CD14-positive monocyte (primary cell): ENCODE measurements around the gene ZSCAN16. TPM values are rescaled to one million over a fixed set of nuclear protein-coding genes. Genes with fewer than 3 reads are reported as not detected.

Experiments
- DNase-seq, 3 donors: peaks; one replicate each; pipeline ENCODE4 v3.0.0-alpha.2; 2011 to 2022
- H2AFZ ChIP-seq: 2 replicates; pipeline ENCODE4 v1.6.0; 2012; ENCODE audit warnings: mild to moderate bottlenecking, low read depth, low read length, inconsistent platforms; ENCODE audit not compliant: insufficient read depth, poor library complexity, severe bottlenecking
- H3K27ac ChIP-seq, 2 donors: 1 replicate in 1 of 2; 2 replicates in 1 of 2; pipeline ENCODE4 v1.5.1; 2012 to 2013; ENCODE audit warnings: low read length in 2 of 2, control low read depth in 1 of 2, inconsistent platforms in 1 of 2, low read depth in 1 of 2, mild to moderate bottlenecking in 1 of 2
- H3K27me3 ChIP-seq, 2 donors: one replicate each; pipeline versions ENCODE4 v1.6.0 to v1.6.1; 2011 to 2013; ENCODE audit warnings: low read length in 2 of 2; ENCODE audit not compliant: control insufficient read depth in 2 of 2, insufficient read depth in 2 of 2
- H3K36me3 ChIP-seq, 2 donors: replicated peaks in 1 of 2; 1 replicate in 1 of 2; 2 replicates in 1 of 2; pipeline versions ENCODE4 v1.5.1 to v1.6.1; 2012 to 2013; ENCODE audit warnings: low read length in 2 of 2, control low read depth in 1 of 2, inconsistent platforms in 1 of 2, mild to moderate bottlenecking in 1 of 2; ENCODE audit not compliant: insufficient read depth in 2 of 2, control insufficient read depth in 1 of 2
- H3K4me1 ChIP-seq, 2 donors: 1 replicate in 1 of 2; 2 replicates in 1 of 2; pipeline versions ENCODE4 v1.5.1 to v1.6.1; 2012 to 2013; ENCODE audit warnings: low read length in 2 of 2, control low read depth in 1 of 2, inconsistent platforms in 1 of 2, mild to moderate bottlenecking in 1 of 2, moderate library complexity in 1 of 2; ENCODE audit not compliant: insufficient read depth in 2 of 2, control insufficient read depth in 1 of 2
- H3K4me2 ChIP-seq: replicated peaks from 2 replicates; pipeline ENCODE3; 2012; ENCODE audit warnings: low read length, moderate library complexity, mild to moderate bottlenecking; ENCODE audit not compliant: poor library complexity, severe bottlenecking; ENCODE audit errors: extremely low read depth
- H3K4me3 ChIP-seq, 3 experiments: fragments of 200-600 bp in 1 of 3; sonication (generic) in 1 of 3; replicated peaks in 1 of 3; 1 replicate in 2 of 3; 2 replicates in 1 of 3; pipeline ENCODE4 v1.5.1; 2011 to 2013; ENCODE audit warnings: low read length in 3 of 3, mild to moderate bottlenecking in 3 of 3, control low read depth in 2 of 3, low read depth in 2 of 3, inconsistent platforms in 1 of 3, moderate library complexity in 1 of 3
- H3K79me2 ChIP-seq: 2 replicates; pipeline ENCODE4 v1.6.0; 2012; ENCODE audit warnings: mild to moderate bottlenecking, control low read depth, inconsistent platforms, low read length, moderate library complexity; ENCODE audit not compliant: insufficient read depth
- H3K9ac ChIP-seq: 2 replicates; pipeline ENCODE4 v1.6.0; 2017; ENCODE audit warnings: low read length, mild to moderate bottlenecking; ENCODE audit not compliant: insufficient read depth, poor library complexity, severe bottlenecking
- H3K9me3 ChIP-seq, 2 donors: replicated peaks in 1 of 2; 1 replicate in 1 of 2; 2 replicates in 1 of 2; pipeline versions ENCODE4 v1.5.1 to v1.6.1; 2012 to 2013; ENCODE audit warnings: low read length in 2 of 2, control low read depth in 1 of 2; ENCODE audit not compliant: control insufficient read depth in 1 of 2, insufficient read depth in 1 of 2
- H4K20me1 ChIP-seq: 2 replicates; pipeline ENCODE4 v1.6.0; 2012; ENCODE audit warnings: mild to moderate bottlenecking, low read length, control low read depth, moderate library complexity; ENCODE audit not compliant: insufficient read depth
- H3K27ac Mint-ChIP-seq, 7 donors: one replicate each; pipeline ENCODE4 v1.8.0; 2020; ENCODE audit warnings: mild to moderate bottlenecking in 7 of 7, mixed read lengths in 7 of 7, moderate library complexity in 6 of 7, inconsistent platforms in 2 of 7
- H3K27me3 Mint-ChIP-seq, 3 donors: one replicate each; pipeline ENCODE4 v1.8.0; 2021 to 2022; ENCODE audit warnings: low read depth in 3 of 3, mild to moderate bottlenecking in 3 of 3, mixed read lengths in 3 of 3, moderate library complexity in 3 of 3, inconsistent platforms in 1 of 3
- H3K36me3 Mint-ChIP-seq, 2 donors: one replicate each; pipeline ENCODE4 v1.8.0; 2020; ENCODE audit warnings: mixed read lengths in 2 of 2, inconsistent platforms in 1 of 2, mild to moderate bottlenecking in 1 of 2
- H3K4me1 Mint-ChIP-seq: one replicate; pipeline ENCODE4 v1.8.0; 2020; ENCODE audit warnings: mild to moderate bottlenecking, mixed read lengths
- H3K4me3 Mint-ChIP-seq, 2 donors: one replicate each; pipeline ENCODE4 v1.8.0; 2020; ENCODE audit warnings: mild to moderate bottlenecking in 2 of 2, mixed read lengths in 2 of 2, moderate library complexity in 1 of 2
- H3K9me3 Mint-ChIP-seq, 7 donors: one replicate each; pipeline ENCODE4 v1.8.0; 2020 to 2022; ENCODE audit warnings: mixed read lengths in 7 of 7, mild to moderate bottlenecking in 6 of 7, moderate library complexity in 6 of 7, inconsistent platforms in 2 of 7
- CTCF ChIP-seq: fragments of 200-600 bp; IDR thresholded peaks from one replicate; pipeline ENCODE4 v1.8.0; 2022; ENCODE audit warnings: antibody characterized with exemption, mild to moderate bottlenecking
- WGBS: methylation state at CpG from one replicate; pipeline ENCODE4 v1.1.5; 2013; ENCODE audit warnings: missing lambda C conversion rate; ENCODE audit not compliant: insufficient coverage; 5-methylcytosine and 5-hydroxymethylcytosine counted together
- intact Hi-C, 2 donors: fragments of 100-400 bp; cut with micrococcal nuclease; formaldehyde crosslinking; loops; one replicate each; pipeline versions ENCODE4 v1.15.0 to v1.15.1; 2023
- polyA plus RNA-seq, 3 donors: library from polyadenylated mRNA; depleted of rRNA in 1 of 3; unstranded in 2 of 3; stranded (reverse) in 1 of 3; fragments of 300-500 nt in 2 of 3; fragments of >200 nt in 1 of 3; fragmentation: Illumina TruSeq in 2 of 3; gene quantifications; 1 replicate in 2 of 3; 2 replicates in 1 of 3; pipeline ENCODE4 v1.2.3, GENCODE V29; 2012 to 2021

ZSCAN16 gene
- polyA plus RNA-seq, 3 donors, result 3.5 to 5.9 (median 4.0) TPM

GRCh38 chr6:28107506-28107905 is 16.9 kb upstream of the ZSCAN16 start:
- Histone ChIP-seq H3K4me2 (no peak overlapping the region), H3K9ac (no peak overlapping the region), H2AFZ (no peak overlapping the region), H3K36me3 (no peaks in the 10 kb centered on the region), H3K27me3 (peaks cover 3 to 4% of the 10 kb centered on the region in 2 donors), H4K20me1 (no peaks in the 10 kb centered on the region), H3K4me1 (peaks cover 5 to 7% of the 10 kb centered on the region in 2 donors), H3K27ac (no peak overlapping the region), H3K9me3 (no peaks in the 10 kb centered on the region), H3K4me3 (no peak overlapping the region), H3K79me2 (no peaks in the 10 kb centered on the region)
- DNase-seq, result no peak
- H3K9me3 Mint-ChIP-seq, result peaks cover 0 to 4% (median 0%) of the 10 kb centered on the region in 7 donors
- TF ChIP-seq CTCF, result no peak
- H3K27me3 Mint-ChIP-seq, result peaks cover 5 to 9% (median 9%) of the 10 kb centered on the region in 3 donors
- H3K27ac Mint-ChIP-seq, result no peak overlapping the region
- H3K4me1 Mint-ChIP-seq, result peaks cover 12% of the 10 kb centered on the region
- H3K4me3 Mint-ChIP-seq, result no peak overlapping the region
- H3K36me3 Mint-ChIP-seq, result peaks cover 0 to 3% of the 10 kb centered on the region in 2 donors
- intact Hi-C loops, result no loop called here
- WGBS, result 100% methylated on average over 3 of the region's 3 CpGs

GRCh38 chr6:28111964-28112363 is 12.4 kb upstream of the ZSCAN16 start:
- Mint-ChIP-seq H3K4me3 (no peak overlapping the region), H3K4me1 (no peaks in the 10 kb centered on the region), H3K36me3 (peaks cover 25 to 30% of the 10 kb centered on the region in 2 donors), H3K27ac (no peak overlapping the region), H3K27me3 (peaks cover 5% of the 10 kb centered on the region in 3 donors), H3K9me3 (no peaks in the 10 kb centered on the region)
- no peak for TF ChIP-seq CTCF
- Histone ChIP-seq H3K4me2 (no peak overlapping the region), H3K9me3 (no peaks in the 10 kb centered on the region), H3K36me3 (peaks cover 16 to 26% of the 10 kb centered on the region in 2 donors), H3K79me2 (no peaks in the 10 kb centered on the region), H3K27me3 (peaks cover 3 to 4% of the 10 kb centered on the region in 2 donors), H3K27ac (no peak overlapping the region), H4K20me1 (no peaks in the 10 kb centered on the region), H3K4me3 (no peak overlapping the region), H3K9ac (no peak overlapping the region), H2AFZ (no peak overlapping the region), H3K4me1 (no peaks in the 10 kb centered on the region)
- no peak for DNase-seq
- intact Hi-C loops, result no loop called here
- no CpG with 5 or more reads among the region's 3 CpGs for WGBS
